NCI-H1092 treated with DMSO at 0.1 percent for 48 hours (cell line): Measurements from ENCODE around the gene NR4A3.

Experiments used
- DNase-seq: peaks from one replicate; lab custom pipeline; 2025; lab: John Stamatoyannopoulos, UW

The NR4A3 gene

DNA sequence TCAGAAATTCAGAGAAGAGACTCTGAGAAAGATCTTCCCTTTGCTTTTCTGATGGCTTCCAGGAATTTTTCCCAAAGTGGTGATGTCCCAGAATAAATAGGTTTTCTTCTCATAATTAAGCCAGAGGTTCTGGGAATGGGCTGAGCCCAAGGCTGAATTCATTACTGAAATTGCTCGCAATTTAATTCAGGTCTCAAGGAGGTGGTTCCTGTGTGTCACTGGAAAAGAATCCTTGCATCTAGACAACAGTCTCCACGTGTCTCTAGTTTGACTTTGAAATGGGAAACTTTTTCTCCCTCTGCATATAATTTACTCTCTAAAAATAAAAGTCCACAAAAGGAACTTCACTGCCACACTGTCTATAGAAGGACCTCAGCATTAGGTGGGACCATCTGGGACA is 57.0 kb downstream of the NR4A3 start:
- DNase-seq = no peak

- no peak for DNase-seq
These were observed 60.1 kb downstream of the NR4A3 start for GRCh38 chr9:99881769-99882168.

GRCh38 chr9:99885747-99886146 is 64.1 kb downstream of the NR4A3 start:
- no peak for DNase-seq

GRCh38 chr9:99889120-99889519 is 67.4 kb downstream of the NR4A3 start:
- DNase-seq = no peak

DNA sequence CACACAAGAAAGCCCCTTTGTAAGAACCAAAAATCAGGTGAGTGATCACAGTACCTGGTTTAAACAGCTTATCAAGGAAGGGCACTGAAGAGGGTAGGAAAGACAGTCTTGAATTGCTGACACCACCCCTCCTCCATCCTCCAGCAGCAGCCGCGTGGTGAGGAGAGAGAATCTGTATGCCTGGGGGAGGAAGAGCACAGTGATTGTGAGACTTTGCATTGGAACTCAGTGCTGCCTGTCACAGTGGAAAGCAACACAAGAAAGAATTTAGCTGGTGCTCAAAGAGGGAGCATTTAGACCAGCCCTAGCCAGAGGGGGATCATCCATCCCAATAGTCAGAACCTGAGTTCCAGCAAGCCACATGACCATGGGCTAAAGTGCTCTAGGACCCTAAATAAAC is 73.1 kb downstream of the NR4A3 start:
- no peak for DNase-seq

DNA sequence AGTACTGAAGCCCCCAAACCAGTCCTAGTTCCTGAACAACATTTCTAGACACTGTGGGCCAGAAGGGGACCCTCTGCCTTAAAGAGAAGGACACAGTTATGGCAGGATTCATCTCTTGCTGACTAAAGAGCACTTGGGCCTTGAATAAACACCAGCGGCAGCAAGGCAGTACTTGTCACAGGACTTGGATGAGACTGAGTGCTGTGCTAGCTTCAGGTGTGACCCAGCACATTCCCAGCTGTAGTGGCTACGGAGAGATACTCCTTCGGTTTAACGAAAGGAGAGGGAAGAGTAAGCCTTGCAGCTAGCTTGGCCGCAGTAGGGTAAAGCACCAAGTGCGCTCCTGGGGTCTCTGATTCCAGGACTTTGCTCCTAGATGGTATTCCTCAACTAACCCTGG is 73.8 kb downstream of the NR4A3 start:
- no peak for DNase-seq

DNA sequence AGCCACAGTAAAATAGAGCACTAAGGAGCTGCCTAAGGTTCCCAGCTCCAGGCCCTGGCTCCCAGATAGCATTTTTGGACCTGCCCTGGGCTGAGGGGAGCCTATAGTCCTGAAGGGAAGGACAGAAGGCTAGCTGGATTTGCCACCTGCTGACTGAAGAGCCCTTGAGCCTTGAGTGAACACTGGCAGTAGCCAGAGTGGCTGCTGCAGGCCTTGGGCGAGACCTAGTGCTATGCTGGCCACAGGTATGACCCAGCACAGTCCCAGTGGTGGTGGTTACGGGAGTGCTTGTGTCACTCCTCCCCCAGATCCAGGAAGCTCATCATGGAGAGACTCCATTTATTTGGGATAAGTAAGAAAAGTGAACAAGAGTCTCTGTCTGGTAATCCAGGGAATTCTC is 74.4 kb downstream of the NR4A3 start:
- no peak for DNase-seq

GRCh38 chr9:99903393-99903792 is 81.7 kb downstream of the NR4A3 start:
- no peak for DNase-seq

DNA sequence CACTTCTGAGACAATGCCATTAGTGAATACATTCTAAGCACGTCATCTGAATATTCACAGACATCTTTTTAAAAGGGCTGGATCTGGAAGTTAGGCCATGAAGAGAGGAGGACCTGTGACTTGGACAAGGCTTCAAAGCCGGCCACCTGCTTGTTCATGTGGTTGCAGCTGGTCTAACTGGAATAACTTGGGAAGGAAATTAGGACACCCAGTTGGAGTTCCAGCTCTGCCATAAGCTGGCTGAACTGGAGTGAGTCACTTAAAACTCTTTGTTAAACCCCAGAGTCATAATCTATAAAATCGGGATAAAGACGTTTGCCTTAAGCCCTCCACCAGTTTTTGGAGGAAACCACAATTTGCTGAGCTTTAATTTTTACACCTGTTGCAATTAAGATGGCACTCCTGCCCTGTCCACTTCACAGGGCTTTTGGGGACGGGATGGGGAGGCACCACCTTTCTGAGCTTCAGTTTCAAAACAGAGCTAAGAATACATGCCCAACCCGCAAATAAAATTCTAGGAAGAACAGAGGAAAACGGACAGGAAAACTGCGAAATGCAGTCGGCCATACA is 84.2 kb downstream of the NR4A3 start:
- no peak for DNase-seq

DNA sequence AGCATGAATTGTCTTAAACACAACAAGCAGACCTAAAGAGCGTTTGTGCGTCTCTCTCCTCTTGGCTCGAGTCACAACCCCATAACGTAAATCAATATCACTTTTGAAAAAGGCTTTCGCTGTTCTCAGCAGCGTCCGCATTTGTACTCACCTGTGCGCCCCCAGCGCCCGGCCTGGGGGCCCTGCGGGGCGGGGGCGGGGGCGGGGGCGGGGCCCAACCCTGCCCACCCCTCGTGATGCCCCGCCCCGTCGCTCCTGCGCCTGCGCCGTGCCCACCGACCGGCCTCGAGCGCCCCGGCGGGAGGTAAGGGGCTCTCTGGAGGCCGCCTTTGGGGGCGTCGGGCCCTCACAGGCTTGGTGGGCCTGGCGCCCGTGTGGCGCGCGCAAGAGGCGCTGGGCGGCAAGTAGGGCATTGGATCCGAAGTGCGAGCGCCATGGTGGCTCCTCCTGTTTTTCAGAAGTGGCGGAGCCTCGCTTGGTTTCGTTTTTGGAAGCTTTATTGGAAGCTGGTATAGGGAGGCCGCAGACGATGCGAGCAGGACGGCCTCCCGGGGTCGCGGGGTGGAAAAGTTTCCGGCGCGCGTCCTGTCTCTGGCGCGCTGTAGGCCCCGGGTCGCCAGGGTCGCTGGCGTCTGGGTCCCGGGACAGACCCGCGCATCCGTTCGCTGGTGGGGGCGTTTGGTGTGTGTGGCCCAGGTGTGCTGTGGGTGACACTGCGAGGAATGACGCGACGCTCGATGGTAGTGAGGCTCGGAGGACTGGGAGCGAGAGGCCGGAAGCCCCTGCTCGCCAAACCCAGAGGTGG is 84.9 kb downstream of the NR4A3 start, which contains the start of gene STX17:
STX17 (plus strand) TSS at position 252 of the 805 bp plus-strand sequence. CDS start 8,586 bp downstream, outside the sequence.
- peak; percentile 78 for DNase-seq

DNA sequence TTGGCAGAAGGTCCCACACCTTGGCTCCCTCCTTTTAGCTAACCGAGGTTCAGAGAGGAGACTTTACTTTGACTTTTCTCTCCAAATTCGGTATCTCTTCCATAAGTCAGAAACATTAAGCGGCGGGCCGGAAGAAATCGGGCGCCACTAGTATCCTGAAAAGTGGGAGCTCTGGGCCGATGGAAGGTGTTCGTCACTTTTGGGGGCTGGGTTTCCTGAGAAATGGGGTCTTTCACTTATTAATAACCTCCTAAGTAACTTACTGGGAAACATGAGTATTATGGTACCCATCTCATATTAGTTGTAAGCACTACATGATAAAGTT is 85.5 kb downstream of the NR4A3 start:
- DNase-seq = peak; percentile 58

DNA sequence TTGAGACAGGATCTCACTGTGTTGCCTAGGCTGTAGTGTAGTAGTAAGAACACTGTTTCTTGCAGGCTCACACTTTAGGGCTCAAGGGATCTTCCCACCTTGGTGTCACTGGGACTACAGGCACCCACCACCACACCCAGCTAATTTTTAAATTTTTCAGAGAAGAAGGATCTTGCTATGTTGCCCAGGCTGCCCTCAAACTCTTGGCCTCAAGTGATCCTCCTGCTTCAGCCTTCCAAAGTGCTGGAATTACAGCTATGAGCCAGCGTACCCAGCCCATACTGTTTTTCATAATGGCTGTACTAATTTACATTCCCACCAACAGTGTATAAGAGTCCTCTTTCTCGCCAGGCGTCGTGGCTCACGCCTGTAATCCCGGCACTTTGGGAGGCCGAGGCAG is 89.9 kb downstream of the NR4A3 start:
- no peak for DNase-seq
